ENCODE results near the gene ONECUT1.

GRCh38 chr15:52732551-52732950, 57.6 kb downstream of the ONECUT1 start:
- TF ChIP-seq CTCF (conservative IDR thresholded peaks at IDR 0.05; ENCODE audit: low read length) (no peak), EZH2phosphoT487 (IDR thresholded peaks at IDR 0.05; ENCODE audit: borderline replicate concordance) (no peak)

Measured in Loucy (cell line).